CD4-positive, alpha-beta T cell treated with Interleukin-1 beta for 1 hour (primary cell): ENCODE measurements around the gene NME3.

ENCODE experiments used
- DNase-seq, 2 donors: peaks; one replicate each; pipeline ENCODE4 v3.0.0-alpha.2; 2020 to 2022

Gene NME3

GRCh38 chr16:1768061-1768766 is 3.1 kb downstream of the NME3 start:
- no peak for DNase-seq

GRCh38 chr16:1767116-1767994 is 4.0 kb downstream of the NME3 start:
- no peak for DNase-seq

GRCh38 chr16:1766701-1767100 is 4.6 kb downstream of the NME3 start:
- DNase-seq = no peak

- DNase-seq = no peak
These were observed 5.1 kb downstream of the NME3 start for GRCh38 chr16:1766231-1766630.

GRCh38 chr16:1765826-1766225 is 5.5 kb downstream of the NME3 start:
- no peak for DNase-seq

GRCh38 chr16:1764971-1765370 is 6.4 kb downstream of the NME3 start:
- no peak for DNase-seq

GRCh38 chr16:1763521-1764511 is 7.5 kb downstream of the NME3 start:
- DNase-seq = no peak

GRCh38 chr16:1762879-1763520 is 8.3 kb downstream of the NME3 start:
- no peak for DNase-seq

- no peak for DNase-seq
These were observed 9.0 kb downstream of the NME3 start for GRCh38 chr16:1762196-1762878.

GRCh38 chr16:1761751-1762150 is 9.6 kb downstream of the NME3 start:
- DNase-seq = no peak

- DNase-seq = no peak
These were observed 10.4 kb downstream of the NME3 start for GRCh38 chr16:1760911-1761310.

- no peak for DNase-seq
These were observed 11.8 kb downstream of the NME3 start for GRCh38 chr16:1759511-1759910.

- no peak for DNase-seq
These were observed 12.4 kb downstream of the NME3 start for GRCh38 chr16:1758923-1759322.

GRCh38 chr16:1757714-1758461 is 13.5 kb downstream of the NME3 start:
- DNase-seq = no peak

- no peak for DNase-seq
These were observed 17.1 kb downstream of the NME3 start for GRCh38 chr16:1754204-1754603.

GRCh38 chr16:1752853-1753252 is 18.5 kb downstream of the NME3 start:
- no peak for DNase-seq

- no peak for DNase-seq
These were observed 19.4 kb downstream of the NME3 start for GRCh38 chr16:1751946-1752345.

GRCh38 chr16:1749152-1750117 is 21.9 kb downstream of the NME3 start:
- no peak for DNase-seq

- no peak for DNase-seq
These were observed 23.4 kb downstream of the NME3 start for GRCh38 chr16:1747934-1748333.

GRCh38 chr16:1746693-1747195 is 24.6 kb downstream of the NME3 start:
- DNase-seq = no peak
